HepG2 (cell line): ENCODE data around the gene WWC2. TPM values are rescaled to one million over a fixed set of nuclear protein-coding genes. Genes with fewer than 3 reads are reported as not detected.

Experiments
- SALL2 ChIP-seq: sonication (generic); formaldehyde crosslinking; IDR thresholded peaks from 2 replicates; pipeline ENCODE4 v1.8.1; 2023; ENCODE audit warnings: mild to moderate bottlenecking, missing genetic modification reagents, inconsistent platforms
- TAF15 ChIP-seq: fragments of 200-400 bp; formaldehyde crosslinking; IDR thresholded peaks from one replicate; pipeline ENCODE4 v1.6.1; 2018; ENCODE audit warnings: mild to moderate bottlenecking, low read depth, low read length; ENCODE audit not compliant: poor library complexity, severe bottlenecking
- polyA plus RNA-seq, 8 experiments: library from polyadenylated mRNA; depleted of rRNA in 3 of 8; stranded (reverse) in 7 of 8; unstranded in 1 of 8; fragments of >200 nt; fragmentation: Illumina TruSeq in 4 of 8; extraction: Trizol in 4 of 8; gene quantifications; 2 replicates each; pipeline versions ENCODE4 v1.2.1 to v1.2.3, GENCODE V29; 2011 to 2016; ENCODE audit warnings: low read depth in 4 of 8, missing spikeins in 1 of 8, mixed read lengths in 1 of 8; ENCODE audit not compliant: insufficient read depth in 1 of 8
- total RNA-seq, 5 experiments: library from RNA; depleted of rRNA; stranded (reverse); fragments of >200 nt; fragmentation: Illumina TruSeq; extraction: Trizol; gene quantifications; 2 replicates each; pipeline ENCODE4 v1.2.3, GENCODE V29; 2016; ENCODE audit warnings: low read depth in 1 of 5
- TF ChIP-seq, protein P1 (sequence below): sonication (generic); formaldehyde crosslinking; IDR thresholded peaks from 2 replicates; pipeline ENCODE4 v1.5.0; 2020; ENCODE audit warnings: mild to moderate bottlenecking, missing genetic modification reagents, borderline replicate concordance
- TF ChIP-seq, protein P2 (sequence below): sonication (generic); formaldehyde crosslinking; IDR thresholded peaks from 2 replicates; pipeline ENCODE4 v1.8.0; 2022; ENCODE audit warnings: mild to moderate bottlenecking, missing genetic modification reagents; ENCODE audit not compliant: insufficient replicate concordance

Gene WWC2
- total and polyA plus RNA-seq, 2 of the 13 experiments (the other 11 are each of a cell fraction or from before 2014, with no cell fraction given): 40.0 to 50.1 TPM

DNA sequence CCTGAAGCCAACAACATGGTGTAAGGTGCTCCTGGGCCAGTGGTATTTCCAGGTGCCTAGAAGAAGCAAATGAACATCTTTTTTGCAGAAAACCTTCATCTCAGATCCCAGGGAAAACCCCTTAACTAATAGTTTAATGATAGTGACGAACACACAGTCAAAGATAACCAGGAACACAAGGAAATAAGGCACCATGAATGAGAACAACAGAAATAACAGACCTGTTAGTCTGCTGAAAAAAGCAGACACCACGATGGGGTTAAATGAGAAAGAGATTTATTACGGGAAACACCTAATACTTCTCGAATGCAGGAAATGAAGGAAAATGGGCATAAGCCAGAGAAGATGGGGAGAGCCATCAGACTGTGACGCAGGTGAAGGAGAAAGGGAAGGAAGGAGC lies 30.6 kb upstream of the WWC2 start (continued):
- TF ChIP-seq, protein P1, sequence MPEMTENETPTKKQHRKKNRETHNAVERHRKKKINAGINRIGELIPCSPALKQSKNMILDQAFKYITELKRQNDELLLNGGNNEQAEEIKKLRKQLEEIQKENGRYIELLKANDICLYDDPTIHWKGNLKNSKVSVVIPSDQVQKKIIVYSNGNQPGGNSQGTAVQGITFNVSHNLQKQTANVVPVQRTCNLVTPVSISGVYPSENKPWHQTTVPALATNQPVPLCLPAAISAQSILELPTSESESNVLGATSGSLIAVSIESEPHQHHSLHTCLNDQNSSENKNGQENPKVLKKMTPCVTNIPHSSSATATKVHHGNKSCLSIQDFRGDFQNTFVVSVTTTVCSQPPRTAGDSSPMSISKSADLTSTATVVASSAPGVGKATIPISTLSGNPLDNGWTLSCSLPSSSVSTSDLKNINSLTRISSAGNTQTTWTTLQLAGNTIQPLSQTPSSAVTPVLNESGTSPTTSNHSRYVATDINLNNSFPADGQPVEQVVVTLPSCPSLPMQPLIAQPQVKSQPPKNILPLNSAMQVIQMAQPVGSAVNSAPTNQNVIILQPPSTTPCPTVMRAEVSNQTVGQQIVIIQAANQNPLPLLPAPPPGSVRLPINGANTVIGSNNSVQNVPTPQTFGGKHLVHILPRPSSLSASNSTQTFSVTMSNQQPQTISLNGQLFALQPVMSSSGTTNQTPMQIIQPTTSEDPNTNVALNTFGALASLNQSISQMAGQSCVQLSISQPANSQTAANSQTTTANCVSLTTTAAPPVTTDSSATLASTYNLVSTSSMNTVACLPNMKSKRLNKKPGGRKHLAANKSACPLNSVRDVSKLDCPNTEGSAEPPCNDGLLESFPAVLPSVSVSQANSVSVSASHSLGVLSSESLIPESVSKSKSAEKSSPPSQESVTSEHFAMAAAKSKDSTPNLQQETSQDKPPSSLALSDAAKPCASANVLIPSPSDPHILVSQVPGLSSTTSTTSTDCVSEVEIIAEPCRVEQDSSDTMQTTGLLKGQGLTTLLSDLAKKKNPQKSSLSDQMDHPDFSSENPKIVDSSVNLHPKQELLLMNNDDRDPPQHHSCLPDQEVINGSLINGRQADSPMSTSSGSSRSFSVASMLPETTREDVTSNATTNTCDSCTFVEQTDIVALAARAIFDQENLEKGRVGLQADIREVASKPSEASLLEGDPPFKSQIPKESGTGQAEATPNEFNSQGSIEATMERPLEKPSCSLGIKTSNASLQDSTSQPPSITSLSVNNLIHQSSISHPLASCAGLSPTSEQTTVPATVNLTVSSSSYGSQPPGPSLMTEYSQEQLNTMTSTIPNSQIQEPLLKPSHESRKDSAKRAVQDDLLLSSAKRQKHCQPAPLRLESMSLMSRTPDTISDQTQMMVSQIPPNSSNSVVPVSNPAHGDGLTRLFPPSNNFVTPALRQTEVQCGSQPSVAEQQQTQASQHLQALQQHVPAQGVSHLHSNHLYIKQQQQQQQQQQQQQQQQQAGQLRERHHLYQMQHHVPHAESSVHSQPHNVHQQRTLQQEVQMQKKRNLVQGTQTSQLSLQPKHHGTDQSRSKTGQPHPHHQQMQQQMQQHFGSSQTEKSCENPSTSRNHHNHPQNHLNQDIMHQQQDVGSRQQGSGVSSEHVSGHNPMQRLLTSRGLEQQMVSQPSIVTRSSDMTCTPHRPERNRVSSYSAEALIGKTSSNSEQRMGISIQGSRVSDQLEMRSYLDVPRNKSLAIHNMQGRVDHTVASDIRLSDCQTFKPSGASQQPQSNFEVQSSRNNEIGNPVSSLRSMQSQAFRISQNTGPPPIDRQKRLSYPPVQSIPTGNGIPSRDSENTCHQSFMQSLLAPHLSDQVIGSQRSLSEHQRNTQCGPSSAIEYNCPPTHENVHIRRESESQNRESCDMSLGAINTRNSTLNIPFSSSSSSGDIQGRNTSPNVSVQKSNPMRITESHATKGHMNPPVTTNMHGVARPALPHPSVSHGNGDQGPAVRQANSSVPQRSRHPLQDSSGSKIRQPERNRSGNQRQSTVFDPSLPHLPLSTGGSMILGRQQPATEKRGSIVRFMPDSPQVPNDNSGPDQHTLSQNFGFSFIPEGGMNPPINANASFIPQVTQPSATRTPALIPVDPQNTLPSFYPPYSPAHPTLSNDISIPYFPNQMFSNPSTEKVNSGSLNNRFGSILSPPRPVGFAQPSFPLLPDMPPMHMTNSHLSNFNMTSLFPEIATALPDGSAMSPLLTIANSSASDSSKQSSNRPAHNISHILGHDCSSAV (CRISPR knock-in tag): no peak
- TF ChIP-seq TAF15 (no peak), SALL2 (CRISPR knock-in tag) (no peak)
- TF ChIP-seq, protein P2, sequence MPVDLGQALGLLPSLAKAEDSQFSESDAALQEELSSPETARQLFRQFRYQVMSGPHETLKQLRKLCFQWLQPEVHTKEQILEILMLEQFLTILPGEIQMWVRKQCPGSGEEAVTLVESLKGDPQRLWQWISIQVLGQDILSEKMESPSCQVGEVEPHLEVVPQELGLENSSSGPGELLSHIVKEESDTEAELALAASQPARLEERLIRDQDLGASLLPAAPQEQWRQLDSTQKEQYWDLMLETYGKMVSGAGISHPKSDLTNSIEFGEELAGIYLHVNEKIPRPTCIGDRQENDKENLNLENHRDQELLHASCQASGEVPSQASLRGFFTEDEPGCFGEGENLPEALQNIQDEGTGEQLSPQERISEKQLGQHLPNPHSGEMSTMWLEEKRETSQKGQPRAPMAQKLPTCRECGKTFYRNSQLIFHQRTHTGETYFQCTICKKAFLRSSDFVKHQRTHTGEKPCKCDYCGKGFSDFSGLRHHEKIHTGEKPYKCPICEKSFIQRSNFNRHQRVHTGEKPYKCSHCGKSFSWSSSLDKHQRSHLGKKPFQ (CRISPR knock-in tag): no peak
